Measurements from ENCODE around the gene EGLN1. TPM values are rescaled to one million over a fixed set of nuclear protein-coding genes. Genes with fewer than 3 reads are reported as not detected.

EGLN1 gene
- total and polyA plus RNA-seq, 2 experiments from 2014 or later, result 1.9 to 6.0 TPM

GRCh38 chr1:231363624-231364023, 58.5 kb downstream of the EGLN1 start:
- no peaks in the 10 kb centered on the region for H3K9me3 Mint-ChIP-seq
- Histone ChIP-seq H3K27ac (ENCODE audit: low read depth) (no peak overlapping the region), H3K4me1 (ENCODE audit: insufficient read depth) (no peaks in the 10 kb centered on the region), H3K27me3 (ENCODE audit: insufficient read depth) (no peaks in the 10 kb centered on the region), H3K4me2 (no peak overlapping the region), H3K9me2 (ENCODE audit: insufficient read depth) (no peaks in the 10 kb centered on the region), H3K79me2 (replicated peaks; ENCODE audit: insufficient read depth) (no peaks in the 10 kb centered on the region), H4K20me1 (replicated peaks; ENCODE audit: insufficient read depth) (no peaks in the 10 kb centered on the region), H3K36me3 (ENCODE audit: insufficient read depth) (no peaks in the 10 kb centered on the region), H2AFZ (no peak overlapping the region), H3F3A (replicated peaks; ENCODE audit: low read depth) (no peaks in the 10 kb centered on the region), H3K4me3 (no peak overlapping the region)
- H3K36me3 Mint-ChIP-seq (ENCODE audit: low read depth), result no peaks in the 10 kb centered on the region; the same call in none of the 3 replicates
- no peak for TF ChIP-seq ZNF114 (CRISPR knock-in tag; IDR thresholded peaks at IDR 0.05)
- TF ChIP-seq EZH2 (IDR thresholded peaks at IDR 0.05; ENCODE audit: low read depth, unreplicated experiment), result no peak
- TF ChIP-seq CREB1 (CRISPR knock-in tag; IDR thresholded peaks at IDR 0.05; ENCODE audit: low read depth), result no peak
- TF ChIP-seq EZH2phosphoT487 (IDR thresholded peaks at IDR 0.05; ENCODE audit: unreplicated experiment), result no peak
- TF ChIP-seq, protein P1, sequence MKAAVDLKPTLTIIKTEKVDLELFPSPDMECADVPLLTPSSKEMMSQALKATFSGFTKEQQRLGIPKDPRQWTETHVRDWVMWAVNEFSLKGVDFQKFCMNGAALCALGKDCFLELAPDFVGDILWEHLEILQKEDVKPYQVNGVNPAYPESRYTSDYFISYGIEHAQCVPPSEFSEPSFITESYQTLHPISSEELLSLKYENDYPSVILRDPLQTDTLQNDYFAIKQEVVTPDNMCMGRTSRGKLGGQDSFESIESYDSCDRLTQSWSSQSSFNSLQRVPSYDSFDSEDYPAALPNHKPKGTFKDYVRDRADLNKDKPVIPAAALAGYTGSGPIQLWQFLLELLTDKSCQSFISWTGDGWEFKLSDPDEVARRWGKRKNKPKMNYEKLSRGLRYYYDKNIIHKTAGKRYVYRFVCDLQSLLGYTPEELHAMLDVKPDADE (IDR thresholded peaks at IDR 0.05), result no peak
- TF ChIP-seq STAT1 (IDR thresholded peaks at IDR 0.05; ENCODE audit: unreplicated experiment), result no peak
- no peak for TF ChIP-seq NANOG (IDR thresholded peaks at IDR 0.05; ENCODE audit: borderline replicate concordance)
- TF ChIP-seq ZNF331 (CRISPR knock-in tag; IDR thresholded peaks at IDR 0.05; ENCODE audit: low read depth), result no peak
- TF ChIP-seq ZNF462 (CRISPR knock-in tag; IDR thresholded peaks at IDR 0.05), result no peak
- TF ChIP-seq, protein P2, sequence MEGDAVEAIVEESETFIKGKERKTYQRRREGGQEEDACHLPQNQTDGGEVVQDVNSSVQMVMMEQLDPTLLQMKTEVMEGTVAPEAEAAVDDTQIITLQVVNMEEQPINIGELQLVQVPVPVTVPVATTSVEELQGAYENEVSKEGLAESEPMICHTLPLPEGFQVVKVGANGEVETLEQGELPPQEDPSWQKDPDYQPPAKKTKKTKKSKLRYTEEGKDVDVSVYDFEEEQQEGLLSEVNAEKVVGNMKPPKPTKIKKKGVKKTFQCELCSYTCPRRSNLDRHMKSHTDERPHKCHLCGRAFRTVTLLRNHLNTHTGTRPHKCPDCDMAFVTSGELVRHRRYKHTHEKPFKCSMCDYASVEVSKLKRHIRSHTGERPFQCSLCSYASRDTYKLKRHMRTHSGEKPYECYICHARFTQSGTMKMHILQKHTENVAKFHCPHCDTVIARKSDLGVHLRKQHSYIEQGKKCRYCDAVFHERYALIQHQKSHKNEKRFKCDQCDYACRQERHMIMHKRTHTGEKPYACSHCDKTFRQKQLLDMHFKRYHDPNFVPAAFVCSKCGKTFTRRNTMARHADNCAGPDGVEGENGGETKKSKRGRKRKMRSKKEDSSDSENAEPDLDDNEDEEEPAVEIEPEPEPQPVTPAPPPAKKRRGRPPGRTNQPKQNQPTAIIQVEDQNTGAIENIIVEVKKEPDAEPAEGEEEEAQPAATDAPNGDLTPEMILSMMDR (conservative IDR thresholded peaks at IDR 0.05; ENCODE audit: low read depth in 2 of 2), result no peak
- no peak for TF ChIP-seq JUNB (IDR thresholded peaks at IDR 0.05; ENCODE audit: unreplicated experiment)
- no peak for TF ChIP-seq POLR2AphosphoS5 (IDR thresholded peaks at IDR 0.05; ENCODE audit: low read depth)
- TF ChIP-seq REST (IDR thresholded peaks at IDR 0.05; ENCODE audit: unreplicated experiment), result no peak
- no peaks in the 10 kb centered on the region for H3K4me1 Mint-ChIP-seq
- no peaks in the 10 kb centered on the region for H3K27me3 Mint-ChIP-seq (ENCODE audit: insufficient read depth, low read depth, poor library complexity)
- H3K27ac Mint-ChIP-seq, result no peak overlapping the region
- H3K4me3 Mint-ChIP-seq, result no peak overlapping the region
- ATAC-seq, result no peak
- no peak for DNase-seq (ENCODE audit: low spot score)
